HepG2 (cell line): Measurements from ENCODE around the gene SLC16A14. TPM values are rescaled to one million over a fixed set of nuclear protein-coding genes. Genes with fewer than 3 reads are reported as not detected.

Source experiments
- HNRNPLL ChIP-seq: fragments of 200-400 bp; formaldehyde crosslinking; IDR thresholded peaks from 2 replicates; pipeline ENCODE4 v1.6.1; 2017; ENCODE audit warnings: mild to moderate bottlenecking, low read depth, low read length; ENCODE audit not compliant: poor library complexity, severe bottlenecking
- MIER3 ChIP-seq: IDR thresholded peaks from 2 replicates; pipeline ENCODE4 v1.6.1; 2016; ENCODE audit warnings: missing compliant biosample characterization, borderline replicate concordance
- NFYC ChIP-seq: IDR thresholded peaks from 2 replicates; pipeline ENCODE4 v1.6.1; 2016; ENCODE audit warnings: missing genetic modification reagents, missing compliant biosample characterization
- NPAS2 ChIP-seq: sonication (generic); formaldehyde crosslinking; IDR thresholded peaks from 2 replicates; pipeline ENCODE4 v1.8.0; 2022; ENCODE audit warnings: mild to moderate bottlenecking, missing genetic modification reagents, borderline replicate concordance
- RXRB ChIP-seq: IDR thresholded peaks from 2 replicates; pipeline ENCODE4 v1.6.1; 2016; ENCODE audit warnings: borderline replicate concordance, missing genetic modification reagents, missing compliant biosample characterization
- TEAD3 ChIP-seq: optimal IDR thresholded peaks from 2 replicates; pipeline ENCODE3; 2016; ENCODE audit warnings: borderline replicate concordance
- ZFP90 ChIP-seq: sonication (generic); formaldehyde crosslinking; IDR thresholded peaks from 2 replicates; pipeline ENCODE4 v1.8.0; 2022; ENCODE audit warnings: missing genetic modification reagents, mild to moderate bottlenecking, inconsistent platforms, borderline replicate concordance
- ZMYM4 ChIP-seq: sonication (generic); formaldehyde crosslinking; IDR thresholded peaks from 2 replicates; pipeline ENCODE4 v1.8.1; 2023; ENCODE audit warnings: mild to moderate bottlenecking, missing genetic modification reagents
- ZNF3 ChIP-seq: IDR thresholded peaks from 2 replicates; pipeline ENCODE4 v1.7.0; 2017; ENCODE audit warnings: inconsistent platforms
- ZNF367 ChIP-seq: sonication (generic); formaldehyde crosslinking; IDR thresholded peaks from 2 replicates; pipeline ENCODE4 v1.4.0; 2020; ENCODE audit warnings: missing genetic modification reagents, borderline replicate concordance
- ZNF546 ChIP-seq: sonication (generic); formaldehyde crosslinking; conservative IDR thresholded peaks from 2 replicates; pipeline ENCODE4 v1.8.1; 2023; ENCODE audit warnings: mild to moderate bottlenecking, missing genetic modification reagents
- ZNF670 ChIP-seq: sonication (generic); formaldehyde crosslinking; IDR thresholded peaks from 2 replicates; pipeline ENCODE4 v1.8.0; 2022; ENCODE audit warnings: mild to moderate bottlenecking, missing genetic modification reagents, borderline replicate concordance
- polyA plus RNA-seq, 8 experiments: library from polyadenylated mRNA; depleted of rRNA in 3 of 8; stranded (reverse) in 7 of 8; unstranded in 1 of 8; fragments of >200 nt; fragmentation: Illumina TruSeq in 4 of 8; extraction: Trizol in 4 of 8; gene quantifications; 2 replicates each; pipeline versions ENCODE4 v1.2.1 to v1.2.3, GENCODE V29; 2011 to 2016; ENCODE audit warnings: low read depth in 4 of 8, missing spikeins in 1 of 8, mixed read lengths in 1 of 8; ENCODE audit not compliant: insufficient read depth in 1 of 8
- total RNA-seq, 5 experiments: library from RNA; depleted of rRNA; stranded (reverse); fragments of >200 nt; fragmentation: Illumina TruSeq; extraction: Trizol; gene quantifications; 2 replicates each; pipeline ENCODE4 v1.2.3, GENCODE V29; 2016; ENCODE audit warnings: low read depth in 1 of 5
- TF ChIP-seq, protein P1 (sequence below): sonication (generic); formaldehyde crosslinking; IDR thresholded peaks from 2 replicates; pipeline ENCODE4 v1.5.0; 2020; ENCODE audit warnings: missing genetic modification reagents, mild to moderate bottlenecking, borderline replicate concordance
- TF ChIP-seq, protein P2 (sequence below): fragments of 450-650 bp; IDR thresholded peaks from 2 replicates; pipeline ENCODE4 v1.6.1; 2017; ENCODE audit warnings: mild to moderate bottlenecking
- TF ChIP-seq, protein P3 (sequence below): sonication (generic); formaldehyde crosslinking; conservative IDR thresholded peaks from 2 replicates; pipeline ENCODE4 v1.8.0; 2022; ENCODE audit warnings: missing genetic modification reagents
- TF ChIP-seq, protein P4 (sequence below), 2 experiments: fragments of 450-650 bp in 1 of 2; sonication (generic) in 1 of 2; formaldehyde crosslinking in 1 of 2; IDR thresholded peaks; 2 replicates each; pipeline versions ENCODE4 v1.6.1 to v1.8.0; 2016 to 2022; ENCODE audit warnings: antibody characterized with exemption in 1 of 2, mild to moderate bottlenecking in 1 of 2, missing genetic modification reagents in 1 of 2

The SLC16A14 gene
- total and polyA plus RNA-seq, 2 of the 13 experiments (the other 11 are each of a cell fraction or from before 2014, with no cell fraction given): 0.05 TPM; not detected in 1

DNA sequence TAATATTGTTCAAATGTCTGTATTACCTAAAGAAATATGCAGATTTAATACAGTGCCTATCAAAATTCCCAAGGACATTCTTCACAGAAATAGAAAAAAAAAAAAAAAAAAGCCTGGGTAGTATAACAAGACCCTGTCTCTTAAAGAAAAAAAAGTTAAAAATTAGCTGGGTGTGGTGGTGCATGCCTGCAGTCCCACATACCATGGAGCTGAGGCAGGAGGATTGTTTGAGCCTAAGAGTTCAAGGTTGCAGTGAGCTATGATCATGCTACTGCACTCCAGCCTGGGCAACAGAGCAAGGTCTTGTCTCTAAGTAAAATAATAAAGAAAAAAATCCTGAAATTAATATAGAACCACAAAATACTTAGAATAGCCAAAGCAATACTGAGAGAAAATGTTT, 51.9 kb downstream of the SLC16A14 start (continued):
- TF ChIP-seq HNRNPLL (no peak), NFYC (CRISPR knock-in tag) (no peak), TEAD3 (CRISPR knock-in tag) (peak; percentile 98), ZNF367 (CRISPR knock-in tag) (no peak), MIER3 (CRISPR knock-in tag) (no peak), RXRB (CRISPR knock-in tag) (peak; percentile 60; the same call in 1 of the 2 replicates), ZNF546 (CRISPR knock-in tag) (no peak), ZNF3 (CRISPR knock-in tag) (no peak), NPAS2 (CRISPR knock-in tag) (no peak), ZFP90 (CRISPR knock-in tag) (0 out of 2 replicates have a peak, but pooled peaks have one; percentile 6), ZMYM4 (CRISPR knock-in tag) (peak; percentile 52; the same call in 1 of the 2 replicates), ZNF670 (CRISPR knock-in tag) (no peak)
- TF ChIP-seq, protein P1, sequence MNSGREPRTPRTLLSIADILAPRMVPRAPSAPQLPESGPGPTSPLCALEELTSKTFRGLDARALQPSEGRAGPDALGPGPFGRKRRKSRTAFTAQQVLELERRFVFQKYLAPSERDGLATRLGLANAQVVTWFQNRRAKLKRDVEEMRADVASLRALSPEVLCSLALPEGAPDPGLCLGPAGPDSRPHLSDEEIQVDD (CRISPR knock-in tag): no peak
- TF ChIP-seq, protein P2, sequence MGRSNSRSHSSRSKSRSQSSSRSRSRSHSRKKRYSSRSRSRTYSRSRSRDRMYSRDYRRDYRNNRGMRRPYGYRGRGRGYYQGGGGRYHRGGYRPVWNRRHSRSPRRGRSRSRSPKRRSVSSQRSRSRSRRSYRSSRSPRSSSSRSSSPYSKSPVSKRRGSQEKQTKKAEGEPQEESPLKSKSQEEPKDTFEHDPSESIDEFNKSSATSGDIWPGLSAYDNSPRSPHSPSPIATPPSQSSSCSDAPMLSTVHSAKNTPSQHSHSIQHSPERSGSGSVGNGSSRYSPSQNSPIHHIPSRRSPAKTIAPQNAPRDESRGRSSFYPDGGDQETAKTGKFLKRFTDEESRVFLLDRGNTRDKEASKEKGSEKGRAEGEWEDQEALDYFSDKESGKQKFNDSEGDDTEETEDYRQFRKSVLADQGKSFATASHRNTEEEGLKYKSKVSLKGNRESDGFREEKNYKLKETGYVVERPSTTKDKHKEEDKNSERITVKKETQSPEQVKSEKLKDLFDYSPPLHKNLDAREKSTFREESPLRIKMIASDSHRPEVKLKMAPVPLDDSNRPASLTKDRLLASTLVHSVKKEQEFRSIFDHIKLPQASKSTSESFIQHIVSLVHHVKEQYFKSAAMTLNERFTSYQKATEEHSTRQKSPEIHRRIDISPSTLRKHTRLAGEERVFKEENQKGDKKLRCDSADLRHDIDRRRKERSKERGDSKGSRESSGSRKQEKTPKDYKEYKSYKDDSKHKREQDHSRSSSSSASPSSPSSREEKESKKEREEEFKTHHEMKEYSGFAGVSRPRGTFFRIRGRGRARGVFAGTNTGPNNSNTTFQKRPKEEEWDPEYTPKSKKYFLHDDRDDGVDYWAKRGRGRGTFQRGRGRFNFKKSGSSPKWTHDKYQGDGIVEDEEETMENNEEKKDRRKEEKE: no peak
- TF ChIP-seq, protein P3, sequence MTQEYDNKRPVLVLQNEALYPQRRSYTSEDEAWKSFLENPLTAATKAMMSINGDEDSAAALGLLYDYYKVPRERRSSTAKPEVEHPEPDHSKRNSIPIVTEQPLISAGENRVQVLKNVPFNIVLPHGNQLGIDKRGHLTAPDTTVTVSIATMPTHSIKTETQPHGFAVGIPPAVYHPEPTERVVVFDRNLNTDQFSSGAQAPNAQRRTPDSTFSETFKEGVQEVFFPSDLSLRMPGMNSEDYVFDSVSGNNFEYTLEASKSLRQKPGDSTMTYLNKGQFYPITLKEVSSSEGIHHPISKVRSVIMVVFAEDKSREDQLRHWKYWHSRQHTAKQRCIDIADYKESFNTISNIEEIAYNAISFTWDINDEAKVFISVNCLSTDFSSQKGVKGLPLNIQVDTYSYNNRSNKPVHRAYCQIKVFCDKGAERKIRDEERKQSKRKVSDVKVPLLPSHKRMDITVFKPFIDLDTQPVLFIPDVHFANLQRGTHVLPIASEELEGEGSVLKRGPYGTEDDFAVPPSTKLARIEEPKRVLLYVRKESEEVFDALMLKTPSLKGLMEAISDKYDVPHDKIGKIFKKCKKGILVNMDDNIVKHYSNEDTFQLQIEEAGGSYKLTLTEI (CRISPR knock-in tag): no peak
- TF ChIP-seq, protein P4, sequence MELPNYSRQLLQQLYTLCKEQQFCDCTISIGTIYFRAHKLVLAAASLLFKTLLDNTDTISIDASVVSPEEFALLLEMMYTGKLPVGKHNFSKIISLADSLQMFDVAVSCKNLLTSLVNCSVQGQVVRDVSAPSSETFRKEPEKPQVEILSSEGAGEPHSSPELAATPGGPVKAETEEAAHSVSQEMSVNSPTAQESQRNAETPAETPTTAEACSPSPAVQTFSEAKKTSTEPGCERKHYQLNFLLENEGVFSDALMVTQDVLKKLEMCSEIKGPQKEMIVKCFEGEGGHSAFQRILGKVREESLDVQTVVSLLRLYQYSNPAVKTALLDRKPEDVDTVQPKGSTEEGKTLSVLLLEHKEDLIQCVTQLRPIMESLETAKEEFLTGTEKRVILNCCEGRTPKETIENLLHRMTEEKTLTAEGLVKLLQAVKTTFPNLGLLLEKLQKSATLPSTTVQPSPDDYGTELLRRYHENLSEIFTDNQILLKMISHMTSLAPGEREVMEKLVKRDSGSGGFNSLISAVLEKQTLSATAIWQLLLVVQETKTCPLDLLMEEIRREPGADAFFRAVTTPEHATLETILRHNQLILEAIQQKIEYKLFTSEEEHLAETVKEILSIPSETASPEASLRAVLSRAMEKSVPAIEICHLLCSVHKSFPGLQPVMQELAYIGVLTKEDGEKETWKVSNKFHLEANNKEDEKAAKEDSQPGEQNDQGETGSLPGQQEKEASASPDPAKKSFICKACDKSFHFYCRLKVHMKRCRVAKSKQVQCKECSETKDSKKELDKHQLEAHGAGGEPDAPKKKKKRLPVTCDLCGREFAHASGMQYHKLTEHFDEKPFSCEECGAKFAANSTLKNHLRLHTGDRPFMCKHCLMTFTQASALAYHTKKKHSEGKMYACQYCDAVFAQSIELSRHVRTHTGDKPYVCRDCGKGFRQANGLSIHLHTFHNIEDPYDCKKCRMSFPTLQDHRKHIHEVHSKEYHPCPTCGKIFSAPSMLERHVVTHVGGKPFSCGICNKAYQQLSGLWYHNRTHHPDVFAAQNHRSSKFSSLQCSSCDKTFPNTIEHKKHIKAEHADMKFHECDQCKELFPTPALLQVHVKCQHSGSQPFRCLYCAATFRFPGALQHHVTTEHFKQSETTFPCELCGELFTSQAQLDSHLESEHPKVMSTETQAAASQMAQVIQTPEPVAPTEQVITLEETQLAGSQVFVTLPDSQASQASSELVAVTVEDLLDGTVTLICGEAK (IDR thresholded peaks at IDR 0.05): no peak
- TF ChIP-seq, protein P4 (CRISPR knock-in tag; IDR thresholded peaks at IDR 0.05): no peak
